HCT116 (cell line): Measurements from ENCODE around the gene PDK4. TPM values are rescaled to one million over a fixed set of nuclear protein-coding genes. Genes with fewer than 3 reads are reported as not detected.

Experiments
- ATAC-seq: fragments of 200-7000 bp; cut with Tn5 transposase; 2 replicates; pipeline ENCODE4 v1.9.1; 2020; ENCODE audit warnings: mild to moderate bottlenecking, moderate library complexity
- BruUV-seq: library from RNA; stranded (reverse); fragments of 400-500 nt; replicated peaks from 2 replicates; lab custom pipeline; 2021; lab: Mats Ljungman, UMichigan
- CTCF ChIA-PET: fragments of 300-600 bp; sonication (Branson Sonifier 250); formaldehyde crosslinking; loops from one replicate; lab custom pipeline; 2021; ENCODE audit warnings: antibody characterized with exemption; lab: Charles Lee
- POLR2A ChIA-PET: fragments of 300-600, 350-600 bp; sonication (Branson Sonifier 250); formaldehyde crosslinking; loops from one replicate; lab custom pipeline; 2021; ENCODE audit warnings: antibody characterized with exemption; lab: Charles Lee
- RAD21 ChIA-PET, 2 experiments: fragments of 300-600 bp; sonication (Branson Sonifier 250); formaldehyde crosslinking; loops; one replicate each; lab custom pipeline; 2023; ENCODE audit warnings: low total read pairs in 2 of 2; ENCODE audit not compliant: uncharacterized antibody in 2 of 2, unreplicated experiment in 2 of 2, low non-redundant PET in 1 of 2; lab: Charles Lee
- DNase-seq: peaks from one replicate; pipeline ENCODE4 v3.0.0-alpha.2; 2010; ENCODE audit warnings: low read depth, low spot score
- H2AFZ ChIP-seq: fragments of 200-600 bp; shearing (Covaris generic), sonication (generic); 2 replicates; pipeline ENCODE4 v1.6.1; 2017; ENCODE audit warnings: low read depth, mixed run types, mixed read lengths, antibody characterized with exemption, low read length; ENCODE audit not compliant: poor library complexity, severe bottlenecking
- H3K27ac ChIP-seq: 2 replicates; pipeline ENCODE4 v1.5.1; 2012; ENCODE audit warnings: low read depth, low read length
- H3K27me3 ChIP-seq: fragments of 200-600 bp; sonication (generic); 2 replicates; pipeline ENCODE4 v1.6.1; 2016; ENCODE audit warnings: mixed run types, low read length, mixed read lengths; ENCODE audit not compliant: insufficient read depth
- H3K36me3 ChIP-seq, 2 experiments: fragments of 200-500 bp in 1 of 2; fragments of 200-600 bp in 1 of 2; sonication (Bioruptor generic) in 1 of 2; sonication (generic) in 1 of 2; 2 replicates each; pipeline versions ENCODE4 v1.5.1 to v1.6.1; 2014 to 2016; ENCODE audit warnings: low read length in 2 of 2, inconsistent platforms in 1 of 2, mixed read lengths in 1 of 2, mixed run types in 1 of 2; ENCODE audit not compliant: insufficient read depth in 2 of 2, control insufficient read depth in 1 of 2
- H3K4me1 ChIP-seq, 2 experiments: fragments of 200-600 bp in 1 of 2; sonication (generic) in 1 of 2; 2 replicates each; pipeline versions ENCODE4 v1.5.1 to v1.6.1; 2012 to 2017; ENCODE audit warnings: low read length in 2 of 2, inconsistent platforms in 1 of 2, mild to moderate bottlenecking in 1 of 2, mixed read lengths in 1 of 2, mixed run types in 1 of 2, moderate library complexity in 1 of 2; ENCODE audit not compliant: insufficient read depth in 2 of 2, control insufficient read depth in 1 of 2
- H3K4me2 ChIP-seq: fragments of 200-600 bp; sonication (generic); 2 replicates; pipeline ENCODE4 v1.6.1; 2017; ENCODE audit warnings: mixed run types, low read length, mixed read lengths
- H3K4me3 ChIP-seq, 2 experiments: fragments of 200-600 bp in 1 of 2; sonication (generic) in 1 of 2; replicated peaks in 1 of 2; 2 replicates each; pipeline ENCODE4 v1.5.1; 2011 to 2016; ENCODE audit warnings: low read length in 2 of 2, control low read depth in 1 of 2, low read depth in 1 of 2, mild to moderate bottlenecking in 1 of 2, mixed read lengths in 1 of 2, mixed run types in 1 of 2
- H3K79me2 ChIP-seq: fragments of 200-600 bp; sonication (generic); 2 replicates; pipeline ENCODE4 v1.6.1; 2017; ENCODE audit warnings: mild to moderate bottlenecking, mixed run types, low read length, moderate library complexity, mixed read lengths; ENCODE audit not compliant: insufficient read depth
- H3K9ac ChIP-seq: fragments of 200-600 bp; sonication (generic); 2 replicates; pipeline ENCODE4 v1.6.1; 2016; ENCODE audit warnings: low read length, mixed read lengths
- H3K9me2 ChIP-seq: fragments of 200-600 bp; sonication (generic), shearing (Covaris generic); 2 replicates; pipeline ENCODE4 v1.6.1; 2017; ENCODE audit warnings: mixed run types, mild to moderate bottlenecking, moderate library complexity; ENCODE audit not compliant: insufficient read depth
- H3K9me3 ChIP-seq, 2 experiments: fragments of 200-500 bp in 1 of 2; fragments of 200-600 bp in 1 of 2; sonication (Bioruptor generic) in 1 of 2; sonication (generic) in 1 of 2; 2 replicates each; pipeline ENCODE4 v1.6.1; 2014 to 2017; ENCODE audit warnings: low read length in 2 of 2, mixed read lengths in 2 of 2, inconsistent platforms in 1 of 2, low read depth in 1 of 2, mild to moderate bottlenecking in 1 of 2, mixed run types in 1 of 2, moderate library complexity in 1 of 2; ENCODE audit not compliant: control insufficient read depth in 1 of 2, insufficient read depth in 1 of 2
- H4K20me1 ChIP-seq: fragments of 200-600 bp; sonication (generic), shearing (Covaris generic); 2 replicates; pipeline ENCODE4 v1.6.1; 2017; ENCODE audit warnings: mixed run types, mild to moderate bottlenecking, moderate library complexity; ENCODE audit not compliant: insufficient read depth
- CBX3 ChIP-seq: IDR thresholded peaks from 2 replicates; pipeline ENCODE4 v1.6.1; 2012; ENCODE audit warnings: low read depth
- CEBPB ChIP-seq: IDR thresholded peaks from 2 replicates; pipeline ENCODE4 v1.6.1; 2012; ENCODE audit warnings: low read depth
- ELF1 ChIP-seq: IDR thresholded peaks from 2 replicates; pipeline ENCODE4 v1.6.1; 2012; ENCODE audit warnings: low read depth, borderline replicate concordance
- EZH2 ChIP-seq: fragments of 200-600 bp; sonication (generic); IDR thresholded peaks from 2 replicates; pipeline ENCODE4 v1.6.1; 2017; ENCODE audit warnings: antibody characterized with exemption, mixed run types
- EZH2phosphoT487 ChIP-seq: fragments of 200-600 bp; IDR thresholded peaks from 2 replicates; pipeline ENCODE4 v1.6.1; 2018; ENCODE audit warnings: antibody characterized with exemption, borderline replicate concordance
- FOSL1 ChIP-seq: IDR thresholded peaks from 2 replicates; pipeline ENCODE4 v1.6.1; 2012; ENCODE audit warnings: low read depth
- JUND ChIP-seq: IDR thresholded peaks from 2 replicates; pipeline ENCODE4 v1.6.1; 2012
- POLR2AphosphoS5 ChIP-seq: IDR thresholded peaks from 2 replicates; pipeline ENCODE4 v1.6.1; 2011; ENCODE audit warnings: mild to moderate bottlenecking, low read depth, low read length, moderate library complexity
- RAD21 ChIP-seq: IDR thresholded peaks from 2 replicates; pipeline ENCODE4 v1.6.1; 2012; ENCODE audit warnings: low read depth, mild to moderate bottlenecking
- REST ChIP-seq: IDR thresholded peaks from 2 replicates; pipeline ENCODE4 v1.6.1; 2012; ENCODE audit warnings: low read depth
- SIN3A ChIP-seq: IDR thresholded peaks from 2 replicates; pipeline ENCODE4 v1.6.1; 2012; ENCODE audit warnings: low read depth
- SP1 ChIP-seq: IDR thresholded peaks from 2 replicates; pipeline ENCODE4 v1.6.1; 2012; ENCODE audit warnings: low read depth
- SRF ChIP-seq: IDR thresholded peaks from 2 replicates; pipeline ENCODE4 v1.6.1; 2012; ENCODE audit warnings: low read depth
- TCF7L2 ChIP-seq: IDR thresholded peaks from 2 replicates; pipeline ENCODE4 v1.7.0; 2011; ENCODE audit warnings: borderline replicate concordance, inconsistent platforms; ENCODE audit not compliant: insufficient read depth, insufficient read length; ENCODE audit errors: extremely low read depth
- ZFX ChIP-seq: fragments of 450-650 bp; IDR thresholded peaks from 2 replicates; pipeline ENCODE4 v1.6.1; 2017
- ZNF274 ChIP-seq: fragments of 200-500 bp; sonication (Bioruptor generic); IDR thresholded peaks from 2 replicates; pipeline ENCODE4 v1.6.1; 2014; ENCODE audit warnings: mild to moderate bottlenecking, low read depth, low read length, inconsistent platforms
- intact Hi-C: fragments of 100-400 bp; cut with micrococcal nuclease; formaldehyde crosslinking; loops from 2 replicates; pipeline ENCODE4 v1.10.0; 2022
- total RNA-seq: library from RNA; stranded (reverse); gene quantifications from one replicate; pipeline ENCODE4 v1.2.1, GENCODE V29; 2021; ENCODE audit not compliant: unreplicated experiment
- TF ChIP-seq, protein P1 (sequence below): IDR thresholded peaks from 2 replicates; pipeline ENCODE4 v1.6.1; 2011; ENCODE audit warnings: mild to moderate bottlenecking, low read length, moderate library complexity; ENCODE audit not compliant: insufficient replicate concordance; ENCODE audit errors: extremely low read depth
- TF ChIP-seq, protein P2 (sequence below): IDR thresholded peaks from 2 replicates; pipeline ENCODE4 v1.6.1; 2012
- TF ChIP-seq, protein P3 (sequence below), 3 experiments: fragments of 200-600 bp in 1 of 3; sonication (generic) in 1 of 3; IDR thresholded peaks in 2 of 3; conservative IDR thresholded peaks in 1 of 3; 2 replicates each; pipeline ENCODE4 v1.5.1; 2012 to 2017; ENCODE audit warnings: low read depth in 2 of 3, low read length in 2 of 3, antibody characterized with exemption in 1 of 3, borderline replicate concordance in 1 of 3, control low read depth in 1 of 3, mild to moderate bottlenecking in 1 of 3, mixed read lengths in 1 of 3, mixed run types in 1 of 3, moderate library complexity in 1 of 3; ENCODE audit not compliant: insufficient read depth in 1 of 3

PDK4 gene
- total RNA-seq, 1 experiment from 2014 or later = 2.1 TPM

DNA sequence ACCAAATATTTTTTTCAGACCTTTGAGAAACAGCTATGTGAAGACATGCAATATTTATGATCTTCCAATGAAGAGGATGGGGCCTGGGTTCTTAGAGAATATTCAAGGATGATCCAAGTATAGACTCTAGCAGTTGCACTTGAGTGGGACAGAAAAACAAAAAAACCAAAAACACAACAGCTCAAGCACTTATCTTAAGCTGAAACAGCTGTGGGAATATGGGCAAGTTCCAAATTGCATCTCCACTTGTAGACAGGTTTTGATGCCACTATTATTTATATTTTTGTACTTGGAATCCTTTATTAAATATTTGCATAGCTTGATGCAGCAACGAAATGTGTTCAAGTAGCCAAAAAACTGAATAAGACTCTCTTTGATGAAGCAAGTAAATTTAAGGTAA is 2.2 kb upstream of the PDK4 start:
- H3K4me1 ChIP-seq = peaks cover 0 to 15% of the 10 kb centered on the region in 2 experiments; a peak in 3 of 4 replicates
- H3K27ac ChIP-seq = no peak overlapping the region
- no peaks in the 10 kb centered on the region for H3K27me3 ChIP-seq
- no peak for ATAC-seq
- H3K9me3 ChIP-seq = no peaks in the 10 kb centered on the region
- no peak overlapping the region for H3K4me3 ChIP-seq
- H4K20me1 ChIP-seq = no peaks in the 10 kb centered on the region
- intact Hi-C loops = no loop called here
- H3K79me2 ChIP-seq = no peaks in the 10 kb centered on the region
- ChIA-PET POLR2A (interaction anchor here (1.8 kb wide), 1 partner anchor 10 kb away, joined by 4 read pairs; no protein-coding TSS in a partner anchor), RAD21 (no interaction called here), CTCF (no interaction called here)
- H2AFZ ChIP-seq = no peak overlapping the region
- no peak overlapping the region for H3K4me2 ChIP-seq
- DNase-seq = no peak
- BruUV-seq = no TSS peak
- H3K9ac ChIP-seq = no peak overlapping the region
- TF ChIP-seq EZH2 = no peak
- TF ChIP-seq SIN3A = no peak
- TF ChIP-seq ZFX = no peak
- TF ChIP-seq EZH2phosphoT487 = no peak
- no peak for TF ChIP-seq ZNF274
- no peak for TF ChIP-seq SRF
- no peak for TF ChIP-seq REST
- no peak for TF ChIP-seq RAD21
- no peak for TF ChIP-seq CEBPB
- TF ChIP-seq JUND = no peak
- no peak for TF ChIP-seq SP1
- TF ChIP-seq FOSL1 = no peak
- TF ChIP-seq, protein P1, sequence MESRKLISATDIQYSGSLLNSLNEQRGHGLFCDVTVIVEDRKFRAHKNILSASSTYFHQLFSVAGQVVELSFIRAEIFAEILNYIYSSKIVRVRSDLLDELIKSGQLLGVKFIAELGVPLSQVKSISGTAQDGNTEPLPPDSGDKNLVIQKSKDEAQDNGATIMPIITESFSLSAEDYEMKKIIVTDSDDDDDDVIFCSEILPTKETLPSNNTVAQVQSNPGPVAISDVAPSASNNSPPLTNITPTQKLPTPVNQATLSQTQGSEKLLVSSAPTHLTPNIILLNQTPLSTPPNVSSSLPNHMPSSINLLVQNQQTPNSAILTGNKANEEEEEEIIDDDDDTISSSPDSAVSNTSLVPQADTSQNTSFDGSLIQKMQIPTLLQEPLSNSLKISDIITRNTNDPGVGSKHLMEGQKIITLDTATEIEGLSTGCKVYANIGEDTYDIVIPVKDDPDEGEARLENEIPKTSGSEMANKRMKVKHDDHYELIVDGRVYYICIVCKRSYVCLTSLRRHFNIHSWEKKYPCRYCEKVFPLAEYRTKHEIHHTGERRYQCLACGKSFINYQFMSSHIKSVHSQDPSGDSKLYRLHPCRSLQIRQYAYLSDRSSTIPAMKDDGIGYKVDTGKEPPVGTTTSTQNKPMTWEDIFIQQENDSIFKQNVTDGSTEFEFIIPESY = no peak
- no peak for TF ChIP-seq TCF7L2
- no peak for TF ChIP-seq CBX3
- TF ChIP-seq ELF1 = no peak
- no peak for TF ChIP-seq POLR2AphosphoS5
- TF ChIP-seq, protein P2, sequence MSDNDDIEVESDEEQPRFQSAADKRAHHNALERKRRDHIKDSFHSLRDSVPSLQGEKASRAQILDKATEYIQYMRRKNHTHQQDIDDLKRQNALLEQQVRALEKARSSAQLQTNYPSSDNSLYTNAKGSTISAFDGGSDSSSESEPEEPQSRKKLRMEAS = no peak
- TF ChIP-seq, protein P3, sequence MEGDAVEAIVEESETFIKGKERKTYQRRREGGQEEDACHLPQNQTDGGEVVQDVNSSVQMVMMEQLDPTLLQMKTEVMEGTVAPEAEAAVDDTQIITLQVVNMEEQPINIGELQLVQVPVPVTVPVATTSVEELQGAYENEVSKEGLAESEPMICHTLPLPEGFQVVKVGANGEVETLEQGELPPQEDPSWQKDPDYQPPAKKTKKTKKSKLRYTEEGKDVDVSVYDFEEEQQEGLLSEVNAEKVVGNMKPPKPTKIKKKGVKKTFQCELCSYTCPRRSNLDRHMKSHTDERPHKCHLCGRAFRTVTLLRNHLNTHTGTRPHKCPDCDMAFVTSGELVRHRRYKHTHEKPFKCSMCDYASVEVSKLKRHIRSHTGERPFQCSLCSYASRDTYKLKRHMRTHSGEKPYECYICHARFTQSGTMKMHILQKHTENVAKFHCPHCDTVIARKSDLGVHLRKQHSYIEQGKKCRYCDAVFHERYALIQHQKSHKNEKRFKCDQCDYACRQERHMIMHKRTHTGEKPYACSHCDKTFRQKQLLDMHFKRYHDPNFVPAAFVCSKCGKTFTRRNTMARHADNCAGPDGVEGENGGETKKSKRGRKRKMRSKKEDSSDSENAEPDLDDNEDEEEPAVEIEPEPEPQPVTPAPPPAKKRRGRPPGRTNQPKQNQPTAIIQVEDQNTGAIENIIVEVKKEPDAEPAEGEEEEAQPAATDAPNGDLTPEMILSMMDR (IDR thresholded peaks at IDR 0.05 in 2 of 3, conservative IDR thresholded peaks at IDR 0.05 in 1 of 3; ENCODE audit: borderline replicate concordance in 1 of 3, insufficient read depth in 1 of 3, low read depth in 2 of 3, low read length in 2 of 3) = no peak
- H3K9me2 ChIP-seq = no peaks in the 10 kb centered on the region
- H3K36me3 ChIP-seq = no peaks in the 10 kb centered on the region
